GM12878 (cell line): ENCODE measurements around the gene ZNF764. TPM values are rescaled to one million over a fixed set of nuclear protein-coding genes. Genes with fewer than 3 reads are reported as not detected.
A peak's percentile ranks its signal among the peaks of the same experiment; 100 is the strongest.

ENCODE experiments used
- ATAC-seq: fragments of 200-7000 bp; cut with Tn5 transposase; 3 replicates; pipeline ENCODE4 v1.9.1; 2020; ENCODE audit warnings: mild to moderate bottlenecking, moderate library complexity
- BruUV-seq: library from RNA; stranded (reverse); fragments of 400-500 nt; replicated peaks from 2 replicates; lab custom pipeline; 2021; lab: Mats Ljungman, UMichigan
- CTCF ChIA-PET: fragments of 300-600 bp; sonication (Branson Sonifier 250); formaldehyde crosslinking; extraction: SDS; loops from one replicate; lab custom pipeline; 2021; ENCODE audit warnings: inconsistent platforms; lab: Yijun Ruan, JAX
- POLR2A ChIA-PET: fragments of 350-600 bp; formaldehyde crosslinking; extraction: SDS; loops from one replicate; lab custom pipeline; 2021; ENCODE audit warnings: inconsistent platforms; lab: Charles Lee
- RAD21 ChIA-PET: fragments of 300-600 bp; sonication (Branson Sonifier 250); formaldehyde crosslinking; loops from one replicate; lab custom pipeline; 2023; ENCODE audit warnings: antibody characterized with exemption; ENCODE audit not compliant: unreplicated experiment; lab: Charles Lee
- SMC1A ChIA-PET: fragments of 300-600 bp; sonication (Branson Sonifier 250); formaldehyde crosslinking; loops from one replicate; lab custom pipeline; 2023; ENCODE audit not compliant: unreplicated experiment, uncharacterized antibody; lab: Charles Lee
- DNase-seq: peaks from one replicate; pipeline ENCODE4 v3.0.0-alpha.2; 2011; ENCODE audit warnings: low read depth, low spot score
- FAIRE-seq: peaks from 3 replicates; lab custom pipeline; 2011; peaks lifted over from hg19 to GRCh38; lab: Jason Lieb, UNC
- H2AFZ ChIP-seq: 2 replicates; pipeline ENCODE4 v1.6.0; 2011; ENCODE audit warnings: low read depth, low read length, control low read depth; ENCODE audit not compliant: control insufficient read depth
- H3K27ac ChIP-seq: 2 replicates; pipeline ENCODE4 v1.5.1; 2011; ENCODE audit warnings: control low read depth; ENCODE audit not compliant: control insufficient read depth, insufficient read depth
- H3K27me3 ChIP-seq, 2 experiments: replicated peaks in 1 of 2; 2 replicates each; pipeline versions ENCODE4 v1.6.0 to v1.6.1; 2011; ENCODE audit warnings: low read length in 1 of 2; ENCODE audit not compliant: control insufficient read depth in 2 of 2, insufficient read depth in 2 of 2
- H3K36me3 ChIP-seq, 2 experiments: 2 replicates each; pipeline ENCODE4 v1.5.1; 2011; ENCODE audit warnings: low read length in 1 of 2; ENCODE audit not compliant: control insufficient read depth in 2 of 2, insufficient read depth in 2 of 2
- H3K4me1 ChIP-seq: 2 replicates; pipeline ENCODE4 v1.6.1; 2011; ENCODE audit warnings: mild to moderate bottlenecking, low read length, moderate library complexity, mixed read lengths; ENCODE audit not compliant: control insufficient read depth, insufficient read depth
- H3K4me2 ChIP-seq: 2 replicates; pipeline ENCODE4 v1.6.0; 2011; ENCODE audit warnings: control low read depth; ENCODE audit not compliant: control insufficient read depth, insufficient read depth
- H3K4me3 ChIP-seq: fragments of 200-600 bp; sonication (generic); 2 replicates; pipeline ENCODE4 v1.5.1; 2016
- H3K79me2 ChIP-seq: 2 replicates; pipeline ENCODE4 v1.6.0; 2011; ENCODE audit warnings: low read length; ENCODE audit not compliant: control insufficient read depth, insufficient read depth
- H3K9ac ChIP-seq: 2 replicates; pipeline ENCODE4 v1.8.0; 2011; ENCODE audit warnings: low read length, control low read depth, mixed read lengths; ENCODE audit not compliant: control insufficient read depth, insufficient read depth
- H3K9me3 ChIP-seq: replicated peaks from 3 replicates; pipeline ENCODE4 v1.5.1; 2011; ENCODE audit warnings: mild to moderate bottlenecking, low read length; ENCODE audit not compliant: control insufficient read depth, insufficient read depth
- H4K20me1 ChIP-seq: 2 replicates; pipeline ENCODE4 v1.6.0; 2011; ENCODE audit not compliant: control insufficient read depth, insufficient read depth
- BACH1 ChIP-seq: fragments of 450-650 bp; IDR thresholded peaks from 2 replicates; pipeline ENCODE4 v1.6.1; 2017; ENCODE audit warnings: mild to moderate bottlenecking, borderline replicate concordance
- BHLHE40 ChIP-seq, 2 experiments: fragments of 450-650 bp in 1 of 2; IDR thresholded peaks; 2 replicates each; pipeline ENCODE4 v1.6.1; 2011 to 2017; ENCODE audit warnings: low read depth in 2 of 2, borderline replicate concordance in 1 of 2, improper control_type of control experiment in 1 of 2, low read length in 1 of 2, mild to moderate bottlenecking in 1 of 2
- DPF2 ChIP-seq: fragments of 450-650 bp; IDR thresholded peaks from 2 replicates; pipeline ENCODE4 v1.6.1; 2017; ENCODE audit warnings: mild to moderate bottlenecking
- EGR1 ChIP-seq, 2 experiments: IDR thresholded peaks; 1 replicate in 1 of 2; 2 replicates in 1 of 2; pipeline ENCODE4 v1.6.1; 2011 to 2012; ENCODE audit warnings: low read depth in 2 of 2, low read length in 2 of 2, borderline replicate concordance in 1 of 2, mild to moderate bottlenecking in 1 of 2, moderate library complexity in 1 of 2
- MAX ChIP-seq: IDR thresholded peaks from 2 replicates; pipeline ENCODE4 v1.6.1; 2012; ENCODE audit warnings: low read depth, low read length, improper control_type of control experiment
- NKRF ChIP-seq: fragments of 450-650 bp; conservative IDR thresholded peaks from 2 replicates; pipeline ENCODE4 v1.6.1; 2017; ENCODE audit warnings: mild to moderate bottlenecking, moderate library complexity
- PBX3 ChIP-seq: IDR thresholded peaks from 2 replicates; pipeline ENCODE4 v1.6.1; 2011; ENCODE audit warnings: mild to moderate bottlenecking, low read depth, low read length, moderate library complexity; ENCODE audit not compliant: insufficient replicate concordance
- RAD51 ChIP-seq: fragments of 450-650 bp; IDR thresholded peaks from 2 replicates; pipeline ENCODE4 v1.6.1; 2016; ENCODE audit warnings: moderate library complexity, mild to moderate bottlenecking, inconsistent platforms
- SIX5 ChIP-seq: IDR thresholded peaks from 2 replicates; pipeline ENCODE4 v1.6.1; 2011; ENCODE audit warnings: mild to moderate bottlenecking, low read depth, low read length, moderate library complexity; ENCODE audit not compliant: severe bottlenecking
- SMAD5 ChIP-seq: IDR thresholded peaks from 2 replicates; pipeline ENCODE4 v1.6.1; 2016; ENCODE audit warnings: antibody characterized with exemption, low read depth
- TCF7 ChIP-seq: IDR thresholded peaks from 2 replicates; pipeline ENCODE4 v1.6.1; 2014; ENCODE audit warnings: antibody characterized with exemption, borderline replicate concordance
- WRNIP1 ChIP-seq: IDR thresholded peaks from 2 replicates; pipeline ENCODE4 v1.6.1; 2011; ENCODE audit warnings: low read depth, low read length, improper control_type of control experiment, borderline replicate concordance
- YY1 ChIP-seq: IDR thresholded peaks from 2 replicates; pipeline ENCODE4 v1.6.1; 2011; ENCODE audit warnings: low read depth, mild to moderate bottlenecking, low read length
- ZNF687 ChIP-seq: fragments of 450-650 bp; IDR thresholded peaks from 2 replicates; pipeline ENCODE4 v1.6.1; 2017; ENCODE audit warnings: mild to moderate bottlenecking, moderate library complexity
- WGBS: methylation state at CpG from one replicate; pipeline ENCODE4 v1.1.6; 2016; ENCODE audit warnings: low lambda C conversion rate; ENCODE audit not compliant: insufficient replicate concordance, insufficient coverage; ENCODE audit errors: missing lambda C conversion rate; 5-methylcytosine and 5-hydroxymethylcytosine counted together
- in situ Hi-C: fragments of 300-500 bp; cut with MboI; formaldehyde crosslinking; loops from 9 replicates; pipeline ENCODE4 v1.14.3; 2018; ENCODE audit warnings: mixed read lengths
- intact Hi-C: fragments of 100-400 bp; cut with micrococcal nuclease; formaldehyde crosslinking; loops from one replicate; pipeline ENCODE4 v1.14.2; 2022; ENCODE audit not compliant: unreplicated experiment
- polyA plus RNA-seq, 11 experiments: library from polyadenylated mRNA; depleted of rRNA in 4 of 11; unstranded in 6 of 11; stranded (reverse) in 5 of 11; fragments of >200 nt; fragmentation: Nextera tagmentation in 4 of 11; fragmentation: Illumina TruSeq in 1 of 11; extraction: Ambion mirVana in 4 of 11; extraction: Trizol in 1 of 11; gene quantifications; 1 replicate in 1 of 11; 2 replicates in 10 of 11; pipeline versions ENCODE4 v1.2.1 to v1.2.3, GENCODE V29; 2011 to 2016; ENCODE audit warnings: inconsistent platforms in 2 of 11, missing spikeins in 2 of 11, low read depth in 1 of 11
- total RNA-seq, 4 experiments: library from RNA; depleted of rRNA in 3 of 4; stranded (reverse); fragments of >200 nt in 3 of 4; fragmentation: Illumina TruSeq in 1 of 4; extraction: Trizol in 1 of 4; gene quantifications; 2 replicates each; pipeline versions ENCODE4 v1.2.1 to v1.2.3, GENCODE V29; 2013 to 2021

ZNF764 gene
- total and polyA plus RNA-seq, 10 of the 15 experiments (the other 5 are each of a cell fraction or from before 2014, with no cell fraction given), result 0.61 to 11.9 (median 3.8) TPM

GRCh38 chr16:30526137-30526822, 31.9 kb downstream of the ZNF764 start, which contains the start of gene ZNF768:
Gene ZNF768 (minus strand): TSS chr16:30526566. CDS start chr16:30526413, 153 bp downstream.
- 2% methylated on average over 37 of the region's 73 CpGs for WGBS
- TF ChIP-seq DPF2, result peak; percentile 40
- 0 out of 2 replicates have a peak, but pooled peaks have one; percentile 22 for TF ChIP-seq YY1
- TF ChIP-seq BACH1, result peak; percentile 71; the same call in 1 of the 2 replicates
- TF ChIP-seq BHLHE40 (IDR thresholded peaks at IDR 0.05; ENCODE audit: borderline replicate concordance in 1 of 2, low read depth in 2 of 2, low read length in 1 of 2), result peak in 1 of 2 experiments; percentile 26; a peak in 1 of 4 replicates
- no peak for TF ChIP-seq ZNF687
- TF ChIP-seq SMAD5, result no peak
- TF ChIP-seq WRNIP1, result no peak
- no peak for TF ChIP-seq RAD51
- TF ChIP-seq NKRF, result peak; percentile 78
- TF ChIP-seq TCF7, result no peak
- no peak for TF ChIP-seq MAX
- TF ChIP-seq EGR1 (IDR thresholded peaks at IDR 0.05; ENCODE audit: borderline replicate concordance in 1 of 2, low read depth in 2 of 2, low read length in 2 of 2), result no peak
- TF ChIP-seq SIX5, result no peak
- no peak for TF ChIP-seq PBX3

More at GRCh38 chr16:30526137-30526822, 31.9 kb downstream of the ZNF764 start, which contains the start of gene ZNF768:
- Histone ChIP-seq H3K4me3 (peak within 1 kb of the TSS; percentile 91), H3K27me3 (no peaks in the 10 kb centered on the region), H3K9me3 (no peaks in the 10 kb centered on the region), H3K27ac (peak within 1 kb of the TSS; percentile 93), H2AFZ (peak within 1 kb of the TSS; percentile 89), H3K36me3 (peaks cover 7% of the 10 kb centered on the region in 2 experiments; a peak in 2 of 4 replicates), H3K4me2 (peak within 1 kb of the TSS; percentile 98), H3K9ac (peak within 1 kb of the TSS; percentile 80), H3K4me1 (peaks cover 15% of the 10 kb centered on the region), H4K20me1 (no peaks in the 10 kb centered on the region), H3K79me2 (no peaks in the 10 kb centered on the region)
- FAIRE-seq (no peak), DNase-seq (no peak), ATAC-seq (peak; percentile 51)
- RAD21 ChIA-PET, result interaction anchor here (0.6 to 1.4 kb wide), 7 partner anchors 9 to 96 kb away, joined by 3 to 17 read pairs (median 7); partner anchors contain the start of genes DCTPP1, ITGAL, SEPHS2 and ZNF764
- no TSS peak for BruUV-seq
- in situ Hi-C loops, result no loop called here
- intact Hi-C loops, result loop anchor here (2.0 kb wide), 1 partner anchor 95 kb away; the partner anchor contains the start of gene DCTPP1
- POLR2A ChIA-PET, result interaction anchor here (0.5 to 1.4 kb wide), 10 partner anchors 8 to 740 kb away, joined by 3 to 9 read pairs (median 4); partner anchors contain the start of gene DCTPP1
- SMC1A ChIA-PET, result interaction anchor here (0.6 to 1.4 kb wide), 4 partner anchors 16 to 73 kb away, joined by 3 to 6 read pairs (median 4); partner anchors contain the start of gene ITGAL
- CTCF ChIA-PET, result interaction anchor here (0.9 to 2.6 kb wide), 7 partner anchors 9 to 96 kb away, joined by 3 to 24 read pairs (median 7); partner anchors contain the start of genes DCTPP1, ZNF747 and ZNF764
